H1 (cell line): ENCODE data around the gene ZNF672. TPM values are rescaled to one million over a fixed set of nuclear protein-coding genes. Genes with fewer than 3 reads are reported as not detected.
A peak's percentile ranks its signal among the peaks of the same experiment; 100 is the strongest.

ENCODE experiments used
- CTCF ChIA-PET: fragments of 300-600 bp; sonication (Branson Sonifier 250); formaldehyde crosslinking; loops from one replicate; lab custom pipeline; 2021; ENCODE audit not compliant: partially characterized antibody; lab: Charles Lee
- POLR2A ChIA-PET: fragments of 300-600 bp; sonication (Branson Sonifier 250); formaldehyde crosslinking; loops from one replicate; lab custom pipeline; 2021; ENCODE audit warnings: inconsistent platforms; ENCODE audit not compliant: partially characterized antibody; lab: Charles Lee
- DNase-seq, 2 experiments: peaks; one replicate each; pipeline versions ENCODE4 v3.0.0 to v3.0.0-alpha.2; 2010 to 2022; ENCODE audit warnings: low spot score in 2 of 2, low read depth in 1 of 2, mixed read lengths in 1 of 2
- FAIRE-seq: peaks from 2 replicates; lab custom pipeline; 2011; peaks lifted over from hg19 to GRCh38; lab: Jason Lieb, UNC
- H2AFZ ChIP-seq: 2 replicates; pipeline ENCODE4 v1.8.1; 2012; ENCODE audit warnings: low read length, inconsistent platforms
- H2AK5ac ChIP-seq: 2 replicates; pipeline ENCODE4 v1.6.1; 2013; ENCODE audit warnings: low read depth, low read length
- H2BK120ac ChIP-seq: replicated peaks from 2 replicates; pipeline ENCODE3; 2013; ENCODE audit warnings: low read depth, low read length, inconsistent platforms
- H2BK12ac ChIP-seq: 2 replicates; pipeline ENCODE4 v1.6.1; 2013; ENCODE audit warnings: low read depth, low read length
- H2BK15ac ChIP-seq: 2 replicates; pipeline ENCODE4 v1.6.1; 2013; ENCODE audit warnings: low read length
- H2BK20ac ChIP-seq: 2 replicates; pipeline ENCODE4 v1.6.1; 2013; ENCODE audit warnings: low read length
- H2BK5ac ChIP-seq: 2 replicates; pipeline ENCODE4 v1.6.1; 2013; ENCODE audit warnings: low read depth, low read length
- H3K14ac ChIP-seq: 2 replicates; pipeline ENCODE4 v1.6.1; 2013; ENCODE audit warnings: inconsistent platforms; ENCODE audit not compliant: insufficient read length
- H3K18ac ChIP-seq: 2 replicates; pipeline ENCODE4 v1.6.1; 2013; ENCODE audit warnings: low read length; ENCODE audit errors: extremely low read depth
- H3K23ac ChIP-seq: 2 replicates; pipeline ENCODE4 v1.6.1; 2013; ENCODE audit warnings: inconsistent platforms; ENCODE audit not compliant: insufficient read length
- H3K23me2 ChIP-seq: 2 replicates; pipeline ENCODE4 v1.6.1; 2013; ENCODE audit warnings: low read depth, low read length
- H3K27ac ChIP-seq: 2 replicates; pipeline ENCODE4 v1.6.1; 2011; ENCODE audit warnings: low read depth, low read length, inconsistent platforms
- H3K27me3 ChIP-seq, 4 experiments: replicated peaks in 1 of 4; 1 replicate in 1 of 4; 2 replicates in 3 of 4; pipeline versions ENCODE4 v1.6.1 to v1.8.1; 2011 to 2013; ENCODE audit warnings: low read length in 3 of 4, mild to moderate bottlenecking in 3 of 4, inconsistent platforms in 2 of 4, mixed read lengths in 2 of 4, moderate library complexity in 1 of 4; ENCODE audit not compliant: control insufficient read depth in 3 of 4, insufficient read depth in 3 of 4; ENCODE audit errors: extremely low read depth in 1 of 4
- H3K36me3 ChIP-seq, 4 experiments: 2 replicates each; pipeline versions ENCODE4 v1.6.1 to v1.8.1; 2011 to 2013; ENCODE audit warnings: mild to moderate bottlenecking in 4 of 4, low read length in 3 of 4, moderate library complexity in 2 of 4, control low read depth in 1 of 4, inconsistent platforms in 1 of 4; ENCODE audit not compliant: insufficient read depth in 4 of 4, control insufficient read depth in 2 of 4
- H3K4ac ChIP-seq: replicated peaks from 2 replicates; pipeline ENCODE3; 2013; ENCODE audit warnings: low read length, low read depth, mixed read lengths, inconsistent platforms; ENCODE audit not compliant: insufficient read length
- H3K4me1 ChIP-seq, 4 experiments: replicated peaks in 1 of 4; 1 replicate in 1 of 4; 2 replicates in 3 of 4; pipeline versions ENCODE4 v1.6.1 to v1.8.1; 2011 to 2013; ENCODE audit warnings: low read length in 3 of 4, inconsistent platforms in 2 of 4, mixed read lengths in 1 of 4; ENCODE audit not compliant: insufficient read depth in 4 of 4, control insufficient read depth in 3 of 4
- H3K4me2 ChIP-seq, 2 experiments: 2 replicates each; pipeline versions ENCODE4 v1.6.1 to v1.8.1; 2011 to 2013; ENCODE audit warnings: low read depth in 2 of 2, low read length in 2 of 2, control low read depth in 1 of 2, inconsistent platforms in 1 of 2, mild to moderate bottlenecking in 1 of 2; ENCODE audit not compliant: insufficient read depth in 1 of 2
- H3K4me3 ChIP-seq, 4 experiments: fragments of 200-600, 300-600 bp in 1 of 4; sonication (generic), shearing (Covaris generic), sonication (Bioruptor Twin) in 1 of 4; 2 replicates each; pipeline versions ENCODE4 v1.5.1 to v1.8.1; 2011 to 2016; ENCODE audit warnings: low read length in 4 of 4, low read depth in 3 of 4, control low read depth in 2 of 4, inconsistent platforms in 2 of 4, mild to moderate bottlenecking in 2 of 4, mixed read lengths in 1 of 4, moderate library complexity in 1 of 4; ENCODE audit not compliant: insufficient read depth in 2 of 4; ENCODE audit errors: extremely low read depth in 1 of 4
- H3K56ac ChIP-seq: replicated peaks from 2 replicates; pipeline ENCODE3; 2013; ENCODE audit warnings: low read depth, mild to moderate bottlenecking, mixed read lengths, low read length, inconsistent platforms; ENCODE audit not compliant: insufficient read length
- H3K79me1 ChIP-seq: 2 replicates; pipeline ENCODE4 v1.6.1; 2013; ENCODE audit warnings: low read depth, low read length, control low read depth
- H3K79me2 ChIP-seq, 2 experiments: 2 replicates each; pipeline versions ENCODE4 v1.6.1 to v1.8.1; 2012 to 2013; ENCODE audit warnings: low read length in 2 of 2, mild to moderate bottlenecking in 2 of 2, inconsistent platforms in 1 of 2; ENCODE audit not compliant: insufficient read depth in 2 of 2, control insufficient read depth in 1 of 2
- H3K9ac ChIP-seq, 4 experiments: replicated peaks in 1 of 4; 1 replicate in 1 of 4; 2 replicates in 3 of 4; pipeline versions ENCODE4 v1.6.1 to v1.8.1; 2011 to 2013; ENCODE audit warnings: low read depth in 3 of 4, low read length in 3 of 4, control low read depth in 2 of 4, mild to moderate bottlenecking in 2 of 4, moderate library complexity in 2 of 4, inconsistent platforms in 1 of 4; ENCODE audit errors: extremely low read depth in 1 of 4
- H3K9me3 ChIP-seq, 2 experiments: 2 replicates each; pipeline versions ENCODE4 v1.6.1 to v1.8.1; 2012 to 2013; ENCODE audit warnings: mild to moderate bottlenecking in 2 of 2, moderate library complexity in 2 of 2, control low read depth in 1 of 2, inconsistent platforms in 1 of 2, low read depth in 1 of 2, low read length in 1 of 2, mixed read lengths in 1 of 2; ENCODE audit not compliant: insufficient read depth in 2 of 2
- H4K20me1 ChIP-seq, 2 experiments: replicated peaks in 1 of 2; 2 replicates each; pipeline versions ENCODE3 to v1.8.1; 2011 to 2013; ENCODE audit warnings: inconsistent platforms in 2 of 2, low read length in 2 of 2, mild to moderate bottlenecking in 1 of 2; ENCODE audit not compliant: insufficient read depth in 2 of 2, control insufficient read depth in 1 of 2
- H4K5ac ChIP-seq: 2 replicates; pipeline ENCODE4 v1.6.1; 2013; ENCODE audit warnings: low read length, low read depth, mixed read lengths, inconsistent platforms; ENCODE audit not compliant: insufficient read length
- H4K8ac ChIP-seq: 2 replicates; pipeline ENCODE4 v1.8.0; 2013; ENCODE audit warnings: mild to moderate bottlenecking, moderate library complexity, low read length, inconsistent platforms; ENCODE audit not compliant: insufficient read depth; ENCODE audit errors: extremely low read depth
- H4K91ac ChIP-seq: replicated peaks from 2 replicates; pipeline ENCODE3; 2013; ENCODE audit warnings: low read length, mixed read lengths, inconsistent platforms; ENCODE audit not compliant: insufficient read length
- EP300 ChIP-seq, 2 experiments: IDR thresholded peaks; 1 replicate in 1 of 2; 2 replicates in 1 of 2; pipeline ENCODE4 v1.6.1; 2011 to 2012; ENCODE audit warnings: low read depth in 2 of 2, low read length in 2 of 2, mild to moderate bottlenecking in 2 of 2, borderline replicate concordance in 1 of 2, inconsistent platforms in 1 of 2, moderate library complexity in 1 of 2
- FOSL1 ChIP-seq: IDR thresholded peaks from 2 replicates; pipeline ENCODE4 v1.6.1; 2011; ENCODE audit warnings: mild to moderate bottlenecking, low read depth, low read length, moderate library complexity; ENCODE audit not compliant: insufficient read depth
- POLR2A ChIP-seq, 2 experiments: IDR thresholded peaks; 1 replicate in 1 of 2; 2 replicates in 1 of 2; pipeline ENCODE4 v1.6.1; 2011; ENCODE audit warnings: low read depth in 2 of 2, low read length in 2 of 2, mild to moderate bottlenecking in 2 of 2; ENCODE audit errors: control extremely low read depth in 1 of 2
- POLR2AphosphoS5 ChIP-seq: IDR thresholded peaks from 2 replicates; pipeline ENCODE4 v1.6.1; 2011; ENCODE audit warnings: low read depth, low read length
- RBBP5 ChIP-seq: IDR thresholded peaks from 2 replicates; pipeline ENCODE4 v1.7.1; 2012; ENCODE audit warnings: low read depth, mild to moderate bottlenecking, inconsistent platforms, low read length, moderate library complexity, borderline replicate concordance
- TBP ChIP-seq: IDR thresholded peaks from 2 replicates; pipeline ENCODE4 v1.6.1; 2011; ENCODE audit warnings: low read depth, low read length, improper control_type of control experiment
- TEAD4 ChIP-seq: IDR thresholded peaks from 2 replicates; pipeline ENCODE4 v1.6.1; 2012; ENCODE audit warnings: low read depth, low read length, inconsistent platforms, mixed read lengths
- WGBS, 2 experiments: shearing (Covaris generic) in 1 of 2; methylation state at CpG; one replicate each; pipeline versions ENCODE4 v1.1.6 to v1.1.7; 2013 to 2015; ENCODE audit warnings: low lambda C conversion rate in 2 of 2, mixed read lengths in 2 of 2, inconsistent platforms in 1 of 2, low coverage in 1 of 2, missing lambda C conversion rate in 1 of 2; ENCODE audit not compliant: insufficient replicate concordance in 2 of 2, insufficient coverage in 1 of 2, insufficient read length in 1 of 2; ENCODE audit errors: extremely low coverage in 1 of 2, missing lambda C conversion rate in 1 of 2; 5-methylcytosine and 5-hydroxymethylcytosine counted together
- polyA plus RNA-seq, 7 experiments: library from polyadenylated mRNA; depleted of rRNA in 3 of 7; stranded (reverse) in 5 of 7; unstranded in 2 of 7; fragments of >200 nt in 5 of 7; fragments of 200-250 nt in 2 of 7; gene quantifications; 1 replicate in 5 of 7; 2 replicates in 1 of 7; 4 replicates in 1 of 7; pipeline versions ENCODE4 v1.2.1 to v1.2.3, GENCODE V29; 2011 to 2013; ENCODE audit warnings: missing spikeins in 2 of 7, mixed read lengths in 2 of 7
- total RNA-seq: library from RNA; stranded (reverse); fragmentation: NEBNext Ultra II Directional; extraction: Animal tissue kit (Norgen Biotek cat#: 25700); gene quantifications from 2 replicates; pipeline ENCODE4 v1.2.1, GENCODE V29; 2021
- TF ChIP-seq, protein P1 (sequence below): IDR thresholded peaks from 2 replicates; pipeline ENCODE4 v1.6.1; 2012; ENCODE audit warnings: inconsistent platforms
- TF ChIP-seq, protein P2 (sequence below): IDR thresholded peaks from 2 replicates; pipeline ENCODE4 v1.6.1; 2012; ENCODE audit warnings: inconsistent platforms

ZNF672 gene
- total and polyA plus RNA-seq, 2 of the 8 experiments (the other 6 are each of a cell fraction or from before 2014, with no cell fraction given) = 30.7 to 40.4 TPM

DNA sequence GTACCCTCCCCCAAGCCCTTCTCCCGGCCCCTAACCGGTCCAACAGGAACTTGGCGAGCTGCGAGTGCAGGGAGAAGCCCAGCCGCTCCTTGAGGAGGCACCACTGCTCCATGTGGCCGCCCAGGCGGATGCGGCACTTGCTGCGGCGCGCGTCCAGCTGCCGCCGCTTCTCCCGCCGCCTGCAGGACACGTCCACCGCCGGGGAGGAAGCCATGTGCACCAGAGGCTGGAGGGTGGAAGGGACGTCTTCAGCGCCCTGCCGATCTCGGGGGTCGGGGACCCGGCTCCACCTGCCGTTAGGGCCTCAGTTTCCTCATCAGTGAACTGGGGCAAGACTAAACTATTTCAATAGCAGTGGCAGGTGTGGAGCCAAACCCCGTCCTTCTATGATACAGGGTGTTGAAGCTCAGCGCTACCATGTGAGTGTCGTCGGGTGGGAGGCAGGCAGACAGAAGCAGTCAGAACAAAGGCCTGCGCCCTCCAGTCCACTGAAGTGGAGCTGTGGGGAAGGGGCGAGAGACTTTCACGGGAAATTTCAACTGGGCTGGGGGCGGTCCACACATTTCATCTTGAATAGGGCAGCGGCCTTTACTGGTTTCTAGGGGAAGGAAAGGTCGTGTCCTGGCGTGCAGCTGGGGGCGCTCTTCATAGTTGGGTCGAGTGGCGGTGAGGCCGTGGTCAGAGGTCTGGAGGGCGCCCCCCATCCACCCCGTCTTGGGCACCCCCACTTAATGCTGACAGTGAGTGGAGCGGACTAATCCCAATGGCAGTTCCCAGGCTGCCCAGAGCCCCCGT is 20.3 kb downstream of the ZNF672 start:
- Histone ChIP-seq H3K18ac (peak overlapping the region; percentile 88), H4K8ac (peak overlapping the region; percentile 76), H3K4me3 (peak overlapping the region; percentile 76 to 93 (median 84)), H3K4me1 (peaks cover 3 to 15% (median 10%) of the 10 kb centered on the region in 4 experiments), H3K36me3 (peaks cover 10 to 25% (median 19%) of the 10 kb centered on the region in 4 experiments), H2BK20ac (no peak overlapping the region), H3K9me3 (no peaks in the 10 kb centered on the region), H3K56ac (peak overlapping the region; percentile 43), H3K14ac (no peak overlapping the region), H2BK120ac (no peak overlapping the region), H3K9ac (peak overlapping the region; percentile 67 to 81 (median 77)), H3K23me2 (peaks cover 20% of the 10 kb centered on the region), H4K91ac (peak overlapping the region; percentile 77), H2AK5ac (no peak overlapping the region), H3K79me2 (peaks cover 0 to 8% of the 10 kb centered on the region in 2 experiments; a peak in 1 of 4 replicates), H4K5ac (peak overlapping the region; percentile 53), H2BK15ac (peak overlapping the region; percentile 36; the same call in 1 of the 2 replicates), H2BK12ac (peak overlapping the region; percentile 62; the same call in 1 of the 2 replicates), H2AFZ (peak overlapping the region; percentile 85; the same call in 1 of the 2 replicates), H2BK5ac (peak overlapping the region; percentile 27; the same call in 1 of the 2 replicates), H3K23ac (no peak overlapping the region), H4K20me1 (peaks cover 0 to 3% of the 10 kb centered on the region in 2 experiments), H3K4ac (peak overlapping the region; percentile 47), H3K27ac (peak overlapping the region; percentile 75), H3K27me3 (peaks cover 0 to 15% (median 6%) of the 10 kb centered on the region in 4 experiments; a peak in 4 of 7 replicates), H3K79me1 (no peaks in the 10 kb centered on the region), H3K4me2 (peak overlapping the region; percentile 80 to 99)
- 2% methylated on average over 35 of the region's 45 CpGs; no CpG with 5 or more reads in 1 of the 2 experiments for WGBS, 2 experiments
- no peak for FAIRE-seq
- ChIA-PET CTCF (interaction anchor here (0.6 to 5.0 kb wide), 17 partner anchors 9 to 777 kb away, joined by 3 to 58 read pairs (median 5); partner anchors contain the start of genes PGBD2, SH3BP5L and ZNF672), POLR2A (interaction anchor here (0.6 to 5.9 kb wide), 18 partner anchors 9 to 1528 kb away, joined by 3 to 46 read pairs (median 6); partner anchors contain the start of genes PGBD2, SH3BP5L and ZNF672)
- DNase-seq = peak; percentile 39 to 82
- TF ChIP-seq EP300 (IDR thresholded peaks at IDR 0.05; ENCODE audit: borderline replicate concordance in 1 of 2, low read depth in 2 of 2, low read length in 2 of 2) (peak; percentile 6 to 11; a peak in 2 of 3 replicates), FOSL1 (no peak), TBP (peak; percentile 42), POLR2AphosphoS5 (peak; percentile 71), RBBP5 (peak; percentile 76; the same call in 1 of the 2 replicates), POLR2A (IDR thresholded peaks at IDR 0.05; ENCODE audit: control extremely low read depth in 1 of 2, low read depth in 2 of 2, low read length in 2 of 2) (peak; percentile 33 to 72), TEAD4 (no peak)
- TF ChIP-seq, protein P1, sequence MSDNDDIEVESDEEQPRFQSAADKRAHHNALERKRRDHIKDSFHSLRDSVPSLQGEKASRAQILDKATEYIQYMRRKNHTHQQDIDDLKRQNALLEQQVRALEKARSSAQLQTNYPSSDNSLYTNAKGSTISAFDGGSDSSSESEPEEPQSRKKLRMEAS = peak; percentile 93
- TF ChIP-seq, protein P2, sequence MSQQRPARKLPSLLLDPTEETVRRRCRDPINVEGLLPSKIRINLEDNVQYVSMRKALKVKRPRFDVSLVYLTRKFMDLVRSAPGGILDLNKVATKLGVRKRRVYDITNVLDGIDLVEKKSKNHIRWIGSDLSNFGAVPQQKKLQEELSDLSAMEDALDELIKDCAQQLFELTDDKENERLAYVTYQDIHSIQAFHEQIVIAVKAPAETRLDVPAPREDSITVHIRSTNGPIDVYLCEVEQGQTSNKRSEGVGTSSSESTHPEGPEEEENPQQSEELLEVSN = peak; percentile 89
